ENCODE measurements around the gene RALB.
"Not testable (repeated sequence)": the region's sequence is repeated elsewhere in the genome, so short reads cannot be mapped to it uniquely, and the experiment has no call there.

Gene RALB

GRCh38 chr2:120244656-120245519 lies 7.8 kb upstream of the RALB start:
- DNase-seq: no peak

- DNase-seq: no peak
Measured at GRCh38 chr2:120245520-120246332, 6.9 kb upstream of the RALB start.

GRCh38 chr2:120246546-120247300 lies 5.9 kb upstream of the RALB start:
- DNase-seq: no peak

DNA sequence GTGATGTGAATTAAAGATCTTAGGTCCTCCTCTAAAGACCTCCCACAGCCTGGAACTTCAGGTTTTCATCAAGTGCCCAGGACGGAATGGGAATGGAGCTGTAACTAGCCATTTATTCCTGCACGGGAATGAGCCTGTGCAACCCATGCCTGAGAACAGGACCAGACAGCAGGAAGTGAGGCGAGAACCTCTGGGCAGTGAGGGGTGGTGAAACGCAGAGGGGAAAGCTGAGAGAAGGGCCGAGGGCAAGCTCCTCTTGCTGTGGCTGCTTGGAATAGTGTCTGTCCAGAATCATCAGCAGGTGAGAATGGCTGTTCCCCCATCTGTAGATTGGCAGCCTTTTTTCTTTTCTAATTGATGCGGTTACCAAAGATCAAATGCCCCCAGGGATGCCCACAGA lies 4.8 kb upstream of the RALB start:
- DNase-seq: no peak

DNA sequence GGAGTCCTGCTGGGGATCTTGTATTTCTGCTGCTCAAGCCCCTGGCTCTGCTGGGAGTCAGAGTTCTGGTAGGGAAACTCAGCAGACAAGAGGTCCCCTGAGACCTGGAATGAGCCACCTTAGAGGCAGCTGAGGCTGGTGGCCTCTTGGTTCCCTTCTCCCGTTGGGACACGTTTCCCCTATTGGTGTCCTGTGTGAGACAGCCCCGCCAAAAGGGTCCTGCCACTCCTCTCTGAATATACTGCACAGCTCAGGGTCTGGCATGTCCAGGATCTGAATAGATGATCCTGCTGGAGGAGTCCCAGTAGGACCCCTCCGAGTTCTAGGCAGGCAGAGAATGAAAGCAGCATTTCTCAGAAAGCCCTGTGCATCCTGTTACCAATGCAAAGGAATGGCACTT lies 2.0 kb upstream of the RALB start:
- DNase-seq: no peak

DNA sequence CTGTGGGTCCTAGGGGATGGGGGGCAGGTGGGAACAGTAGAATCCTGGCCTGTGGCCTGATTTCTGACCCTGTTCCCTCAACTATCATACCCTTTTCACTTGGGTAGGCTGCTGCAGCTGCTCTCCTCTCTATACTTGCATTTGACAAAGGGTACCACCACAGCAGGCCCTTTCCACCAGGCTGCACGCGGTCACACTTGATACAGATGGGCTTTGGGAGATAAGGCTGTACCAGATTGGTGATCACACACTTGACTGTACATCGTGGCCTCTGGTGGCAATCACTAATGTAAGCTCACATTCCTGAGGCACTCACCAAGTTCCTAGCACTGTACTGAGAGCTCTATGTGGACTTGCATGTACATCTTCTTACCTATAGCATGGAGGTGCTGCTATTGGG lies 1.6 kb upstream of the RALB start:
- DNase-seq: no peak

DNA sequence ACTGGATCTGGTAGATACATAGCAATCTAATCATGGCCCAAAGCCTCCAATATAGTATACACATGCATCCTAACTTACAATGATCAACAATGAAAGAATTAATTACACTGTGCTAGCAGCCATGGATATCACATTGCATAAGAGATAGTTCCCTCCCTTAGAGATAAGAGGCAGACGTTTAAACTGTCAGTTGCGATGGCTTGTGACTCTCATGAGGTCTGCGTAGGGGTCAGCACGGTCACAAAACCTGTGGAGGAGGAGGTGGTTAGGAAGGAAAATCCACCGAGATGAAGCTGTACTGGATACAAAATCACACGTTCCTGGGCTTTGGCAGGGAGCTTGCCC lies 800 bp upstream of the RALB start:
- no peak for DNase-seq

DNA sequence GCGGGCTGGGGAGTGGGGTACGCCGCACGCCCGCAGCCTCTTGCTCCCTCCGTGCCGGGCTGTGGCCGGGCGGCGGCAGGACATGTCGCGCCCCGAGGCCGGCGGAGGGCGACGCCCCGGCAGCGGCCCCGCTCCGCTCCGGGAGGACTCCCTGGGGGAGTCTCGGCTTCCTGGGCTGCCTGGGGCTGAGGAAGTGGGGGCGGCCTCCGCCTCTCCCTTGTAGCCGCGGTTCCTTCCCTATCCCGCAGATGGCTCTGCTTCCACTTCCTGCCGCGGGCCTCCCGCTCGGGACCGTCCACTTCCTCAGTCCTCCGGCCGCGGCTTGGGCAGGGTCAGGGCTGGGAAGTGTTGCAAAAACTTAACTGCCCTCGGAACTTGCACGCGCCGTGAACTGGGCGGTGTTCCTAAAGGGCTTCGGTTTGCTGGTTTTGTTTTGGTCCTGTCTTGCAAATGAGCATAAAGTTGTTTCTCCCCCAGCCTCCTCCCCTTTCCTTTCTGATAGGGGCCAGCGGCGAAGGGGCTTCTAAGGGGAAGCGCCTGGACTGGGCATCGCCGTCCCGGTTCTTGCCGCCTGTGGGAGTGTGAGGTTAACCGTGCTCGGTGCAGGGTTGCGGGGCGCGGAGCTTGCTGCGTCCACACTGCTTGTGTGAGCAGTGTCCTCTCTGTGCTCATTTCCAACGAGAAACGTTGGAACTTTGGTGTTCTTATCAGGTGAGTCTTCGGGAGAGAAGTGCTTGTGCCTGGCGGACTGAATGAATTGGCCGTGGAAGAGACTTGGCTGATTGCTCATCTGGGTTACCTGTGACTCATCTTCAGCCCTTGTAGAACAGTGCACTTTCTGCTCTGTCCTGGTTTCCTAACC lies 600 bp downstream of the RALB start:
- no peak for DNase-seq

DNA sequence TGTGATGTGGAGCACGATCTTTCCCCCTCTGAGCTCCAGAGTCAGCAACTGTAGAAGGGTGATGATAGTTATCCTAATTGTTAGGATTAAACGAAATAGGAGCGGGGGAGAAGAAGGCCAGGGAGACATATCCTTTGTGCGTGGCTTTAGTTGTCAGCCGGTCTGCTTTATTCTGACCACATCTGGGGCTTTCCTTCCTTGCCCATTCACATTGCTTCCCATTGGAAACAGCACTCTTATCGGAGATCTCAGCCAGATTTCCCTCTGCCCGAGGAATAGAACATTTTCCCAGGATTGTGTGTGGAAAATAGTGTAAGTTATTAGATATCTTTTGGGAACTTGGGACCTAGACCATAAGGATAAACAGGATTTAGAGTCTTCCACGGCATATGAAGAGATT lies 1.5 kb downstream of the RALB start:
- no peak for DNase-seq

DNA sequence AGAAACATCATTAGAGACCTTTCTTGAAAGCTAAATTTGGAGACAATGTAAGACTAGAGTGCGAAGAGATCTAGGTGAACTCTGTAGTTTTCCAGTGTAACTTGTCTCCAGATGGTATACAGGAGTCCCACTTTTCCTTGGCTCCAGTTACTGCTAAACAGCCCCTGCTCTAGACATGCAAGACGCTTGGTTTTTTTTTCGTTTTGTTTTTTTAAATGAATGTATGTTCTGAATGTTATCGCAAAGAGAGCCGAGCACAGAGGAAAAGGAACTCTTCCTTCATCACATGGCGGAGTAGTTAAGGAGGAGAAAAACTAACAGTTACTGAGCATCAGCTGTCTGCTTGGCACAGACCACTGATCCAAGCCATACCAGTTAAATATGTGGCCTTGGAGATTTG lies 2.4 kb downstream of the RALB start:
- no peak for DNase-seq

GRCh38 chr2:120255986-120256650 lies 3.5 kb downstream of the RALB start:
- no peak for DNase-seq

DNA sequence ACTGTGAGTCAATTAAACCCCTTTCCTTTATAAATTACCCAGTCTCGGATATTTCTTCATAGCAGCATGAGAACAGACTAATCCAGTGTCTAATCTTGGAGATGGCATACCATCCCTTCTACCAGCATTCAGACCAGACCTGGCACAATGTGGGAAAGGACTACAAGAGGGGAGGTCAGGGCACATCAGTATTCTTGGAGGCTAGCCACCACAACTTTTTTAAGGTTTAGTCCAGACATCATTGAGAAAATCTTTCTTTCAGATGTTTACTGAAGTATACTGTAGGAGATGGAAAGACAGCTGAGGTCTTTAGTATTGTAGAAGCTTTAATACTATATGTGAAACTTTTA lies 4.0 kb downstream of the RALB start:
- DNase-seq: no peak

GRCh38 chr2:120257522-120257921 lies 4.9 kb downstream of the RALB start:
- no peak for DNase-seq

GRCh38 chr2:120258196-120258595 lies 5.5 kb downstream of the RALB start:
- no peak for DNase-seq

DNA sequence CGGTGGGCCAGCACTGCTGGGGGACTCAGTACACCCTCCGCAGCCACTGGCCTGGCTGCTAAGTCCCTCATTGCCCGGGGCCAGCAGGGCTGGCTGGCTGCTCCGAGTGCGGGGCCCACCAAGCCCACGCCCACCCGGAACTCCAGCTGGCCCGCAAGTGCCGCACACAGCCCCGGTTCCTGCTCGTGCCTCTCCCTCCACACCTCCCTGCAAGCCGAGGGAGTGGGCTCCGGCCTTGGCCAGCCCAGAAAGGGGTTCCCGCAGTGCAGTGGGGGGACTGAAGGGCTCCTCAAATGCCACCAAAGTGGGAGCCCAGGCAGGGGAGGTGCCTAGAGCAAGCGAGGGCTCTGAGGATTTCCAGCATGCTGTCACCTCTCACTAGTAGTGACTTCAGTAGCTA lies 7.3 kb downstream of the RALB start:
- DNase-seq: not testable (repeated sequence)

DNA sequence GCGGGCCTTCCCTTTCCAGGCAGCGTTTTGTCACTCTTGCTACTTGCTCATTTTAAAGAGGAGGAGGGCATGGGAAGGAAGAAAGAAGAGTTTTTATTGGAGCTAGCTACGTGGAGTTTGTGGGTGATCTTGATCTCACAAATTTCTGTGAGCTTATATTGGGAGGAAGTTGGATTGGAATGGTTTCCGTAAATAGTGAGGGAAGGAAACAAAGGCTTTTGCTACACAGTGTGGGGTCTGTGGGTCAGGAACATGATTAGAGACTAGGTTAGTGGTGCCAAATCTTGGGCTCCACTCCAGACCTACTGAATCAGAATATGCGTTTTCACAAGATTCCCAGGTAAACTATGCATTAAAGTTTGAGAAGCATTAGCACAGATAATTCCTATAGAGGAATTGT lies 8.1 kb downstream of the RALB start:
- DNase-seq: no peak

DNA sequence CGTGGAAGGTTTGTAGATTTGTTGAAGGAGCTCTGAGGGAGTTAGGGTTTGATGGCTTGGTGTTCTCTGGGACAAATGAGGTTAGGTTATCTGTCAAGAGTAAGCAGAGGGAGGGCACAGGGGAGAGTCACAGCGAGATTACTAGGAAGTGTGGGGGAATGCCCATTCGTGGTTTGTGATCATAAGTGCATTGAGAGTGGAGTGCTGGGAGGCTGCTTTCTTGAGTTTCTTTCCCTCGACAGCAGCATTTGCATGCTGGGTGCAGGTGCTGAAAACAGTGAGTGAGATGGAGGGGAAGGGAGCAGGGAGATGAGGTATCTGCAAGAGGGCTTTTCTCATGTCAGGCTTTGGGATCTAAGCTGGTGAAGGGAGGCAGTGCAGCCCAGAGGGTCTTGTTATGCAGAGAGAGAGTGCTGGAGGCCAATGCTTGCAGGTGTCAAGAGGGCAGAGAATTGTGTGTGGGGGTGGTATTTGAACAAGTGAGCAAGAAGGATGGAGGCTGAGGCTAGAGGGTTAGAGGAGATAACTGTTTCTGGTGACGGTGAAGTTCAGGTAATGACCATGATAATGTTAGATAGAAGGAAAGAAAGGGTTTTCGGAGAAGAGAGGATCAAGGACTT lies 8.8 kb downstream of the RALB start:
- DNase-seq: no peak

DNA sequence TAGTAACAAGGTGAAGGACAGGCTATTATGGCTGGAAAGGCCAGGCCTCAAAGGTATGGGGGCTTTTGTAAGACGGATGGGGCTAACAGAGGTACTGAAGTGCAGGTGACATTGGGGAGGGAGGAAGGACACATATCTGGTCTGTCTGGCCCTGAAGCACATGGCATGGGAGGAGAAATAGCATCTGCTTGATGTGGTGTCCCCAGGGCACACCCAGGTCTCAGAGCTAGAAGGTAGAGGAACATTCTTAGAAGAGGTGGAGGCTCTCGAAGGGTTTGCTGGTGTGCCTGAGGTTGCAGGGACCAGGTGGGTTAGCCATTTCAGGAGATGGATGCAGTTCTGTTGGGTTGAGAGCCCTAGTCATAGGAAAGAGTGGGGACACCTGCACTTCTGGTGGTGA lies 9.5 kb downstream of the RALB start:
- DNase-seq: no peak

DNA sequence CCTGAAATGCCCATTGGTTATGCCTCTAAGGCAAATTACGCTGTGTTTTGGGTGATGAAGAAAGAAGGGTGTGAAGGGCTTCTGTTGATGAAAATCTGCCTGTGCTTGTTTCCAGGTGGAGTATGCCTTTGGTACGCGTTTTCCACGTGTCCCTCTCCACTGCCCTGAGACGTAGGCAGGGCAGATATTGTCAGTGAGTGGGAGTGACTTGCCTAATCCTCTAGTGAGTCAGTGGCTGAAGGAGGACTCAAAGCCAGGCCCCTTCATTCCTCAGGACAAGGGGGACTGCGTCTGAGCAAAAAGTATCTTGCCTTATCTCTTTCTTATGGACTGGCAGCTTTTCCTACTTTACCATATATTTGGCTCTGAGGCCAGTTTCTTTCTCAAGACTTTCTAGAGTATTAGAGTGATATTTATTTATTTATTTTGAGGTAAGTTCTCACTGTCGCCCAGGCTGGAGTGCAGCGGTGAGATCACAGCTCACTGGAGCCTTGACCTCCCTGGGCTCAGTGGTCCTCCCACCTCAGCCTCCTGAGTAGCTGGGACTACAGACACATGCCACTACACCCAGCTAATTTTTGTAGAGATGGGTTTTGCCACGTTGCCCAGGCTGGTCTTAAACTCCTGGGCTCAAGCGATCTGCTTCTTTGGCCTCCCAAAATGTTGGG lies 10.2 kb downstream of the RALB start:
- no peak for DNase-seq

GRCh38 chr2:120265006-120265405 lies 12.4 kb downstream of the RALB start:
- DNase-seq: no peak

DNA sequence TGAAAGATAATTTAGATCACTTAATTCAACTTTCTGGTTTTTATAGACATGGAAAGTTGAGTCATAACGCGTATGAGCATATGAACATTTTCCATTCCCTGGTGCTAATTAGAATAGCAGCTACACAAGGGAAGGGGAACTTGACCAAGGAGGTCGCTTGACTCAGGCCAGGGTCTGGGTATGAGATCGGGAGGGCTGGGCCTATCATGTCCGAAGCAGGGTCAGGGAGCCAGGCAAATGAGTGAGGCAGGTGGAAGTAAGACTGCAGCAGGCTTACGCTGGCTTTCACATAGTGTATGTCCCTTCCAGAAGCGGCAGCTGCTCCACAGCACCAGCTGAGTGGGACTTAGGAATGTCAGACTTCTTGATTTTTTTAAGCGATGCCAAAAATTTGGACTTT lies 14.7 kb downstream of the RALB start:
- DNase-seq: no peak

Data from NCI-H2029 treated with DMSO at 0.1 percent for 48 hours (cell line).